ENCODE results near the gene ATG101.
"Not testable (repeated sequence)": the region's sequence is repeated elsewhere in the genome, so short reads cannot be mapped to it uniquely, and the experiment has no call there.

Gene ATG101

GRCh38 chr12:52116222-52117125, 46.7 kb downstream of the ATG101 start:
- not testable (repeated sequence) for DNase-seq

- DNase-seq, result not testable (repeated sequence)
Observed at GRCh38 chr12:52117806-52118475, 48.2 kb downstream of the ATG101 start.

- DNase-seq, result no peak
Observed at GRCh38 chr12:52119398-52120254, 49.8 kb downstream of the ATG101 start.

GRCh38 chr12:52120951-52121823, 51.4 kb downstream of the ATG101 start:
- DNase-seq, result no peak

- DNase-seq, result peak; percentile 27
Observed at GRCh38 chr12:52121824-52122539, 52.2 kb downstream of the ATG101 start.

- no peak for DNase-seq
Observed at GRCh38 chr12:52122540-52122871, 52.7 kb downstream of the ATG101 start.

- no peak for DNase-seq
Observed at GRCh38 chr12:52122904-52123303, 53.1 kb downstream of the ATG101 start.

- DNase-seq, result no peak
Observed at GRCh38 chr12:52123487-52124186, 53.9 kb downstream of the ATG101 start.

- DNase-seq, result no peak
Observed at GRCh38 chr12:52125476-52125900, 55.7 kb downstream of the ATG101 start.

- DNase-seq, result no peak
Observed at GRCh38 chr12:52126050-52126604, 56.3 kb downstream of the ATG101 start.
